ENCODE data around the gene OGFOD1. TPM values are rescaled to one million over a fixed set of nuclear protein-coding genes. Genes with fewer than 3 reads are reported as not detected.
"Not testable (repeated sequence)": the region's sequence is repeated elsewhere in the genome, so short reads cannot be mapped to it uniquely, and the experiment has no call there.

OGFOD1 gene
- total and polyA plus RNA-seq, 10 of the 15 experiments (the other 5 are each of a cell fraction or from before 2014, with no cell fraction given): 31.4 to 119 (median 51.6) TPM

DNA sequence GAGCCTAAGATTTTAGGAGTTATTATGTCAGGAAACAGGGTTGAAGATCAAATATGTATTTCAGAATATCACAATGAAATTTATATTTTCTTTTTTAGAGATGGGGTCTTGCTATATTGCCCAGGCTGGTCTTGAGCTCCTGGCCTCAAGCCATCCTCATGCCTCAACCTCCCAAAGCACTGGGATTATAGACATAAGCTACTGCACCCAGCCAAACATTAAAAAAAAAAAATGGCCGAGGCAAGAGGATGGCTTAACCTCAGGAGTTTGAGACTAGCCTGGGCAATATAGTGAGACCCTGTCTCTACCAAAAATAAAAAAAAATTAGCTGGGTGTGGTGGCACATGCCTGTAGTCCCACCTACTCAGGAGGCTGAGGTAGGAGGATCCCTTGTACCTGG, 37.5 kb downstream of the OGFOD1 start:
- RAD21 ChIA-PET (ENCODE audit: unreplicated experiment); H3K9me3 ChIP-seq (replicated peaks; ENCODE audit: control insufficient read depth, insufficient read depth, low read length); H3K36me3 ChIP-seq (ENCODE audit: control insufficient read depth in 2 of 2, insufficient read depth in 2 of 2, low read length in 1 of 2); H2AFZ ChIP-seq (ENCODE audit: control insufficient read depth, low read depth, low read length); FAIRE-seq; H3K4me1 ChIP-seq (ENCODE audit: control insufficient read depth, insufficient read depth, low read length); SMC1A ChIA-PET (ENCODE audit: uncharacterized antibody, unreplicated experiment); H3K27me3 ChIP-seq (replicated peaks in 1 of 2; ENCODE audit: control insufficient read depth in 2 of 2, insufficient read depth in 2 of 2, low read length in 1 of 2); H3K4me3 ChIP-seq; BruUV-seq (replicated peaks); H3K4me2 ChIP-seq (ENCODE audit: control insufficient read depth, insufficient read depth); H4K20me1 ChIP-seq (ENCODE audit: control insufficient read depth, insufficient read depth); in situ Hi-C loops (cut with MboI); intact Hi-C loops (cut with micrococcal nuclease; ENCODE audit: unreplicated experiment); H3K9ac ChIP-seq (ENCODE audit: control insufficient read depth, insufficient read depth, low read length); H3K27ac ChIP-seq (ENCODE audit: control insufficient read depth, insufficient read depth); ATAC-seq; DNase-seq (ENCODE audit: low read depth, low spot score); H3K79me2 ChIP-seq (ENCODE audit: control insufficient read depth, insufficient read depth, low read length): not testable (repeated sequence)
- ChIA-PET CTCF (interaction anchor here (0.6 kb wide), 1 partner anchor 551 kb away, joined by 3 read pairs; no protein-coding TSS in a partner anchor), POLR2A (interaction anchor here (0.6 to 0.7 kb wide), 2 partner anchors 13 to 31 kb away, joined by 3 read pairs; no protein-coding TSS in a partner anchor)
- WGBS (ENCODE audit: insufficient coverage, insufficient replicate concordance, low lambda C conversion rate, missing lambda C conversion rate): 95% methylated on average over 1 of the region's 1 CpG

DNA sequence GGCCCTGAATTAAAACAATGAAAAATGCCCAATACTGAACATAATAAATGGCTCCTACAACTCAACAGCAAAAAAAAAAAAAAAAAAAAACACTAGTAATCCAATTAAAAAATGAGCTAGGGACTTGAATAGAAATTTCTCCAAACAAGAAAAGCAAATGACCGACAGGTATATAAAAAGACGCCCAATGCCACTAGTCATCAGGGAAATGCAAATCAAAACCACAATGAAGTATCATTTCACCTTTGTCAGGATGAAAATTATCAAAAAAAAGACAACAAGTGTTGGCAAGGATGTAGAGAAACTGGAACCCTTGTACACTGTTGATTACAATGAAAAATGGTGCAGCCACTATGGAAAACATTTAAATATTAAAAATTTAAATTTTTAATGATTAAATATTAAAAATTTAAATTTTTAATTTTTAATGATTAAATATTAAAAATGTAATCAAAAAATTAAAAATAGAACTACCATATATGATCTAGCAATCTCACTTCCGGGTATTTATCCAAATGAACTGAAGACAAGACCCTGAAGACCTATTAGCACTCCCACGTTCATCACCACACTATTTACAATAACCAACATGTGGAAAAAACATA, 40.4 kb downstream of the OGFOD1 start:
- ATAC-seq (no peak), DNase-seq (ENCODE audit: low read depth, low spot score) (no peak), FAIRE-seq (peak; percentile 72)
- TF ChIP-seq RUNX3 (IDR thresholded peaks at IDR 0.05; ENCODE audit: low read length) (peak; percentile 60), SIX5 (IDR thresholded peaks at IDR 0.05; ENCODE audit: low read depth, low read length, severe bottlenecking) (no peak)
- TF ChIP-seq, protein P1, sequence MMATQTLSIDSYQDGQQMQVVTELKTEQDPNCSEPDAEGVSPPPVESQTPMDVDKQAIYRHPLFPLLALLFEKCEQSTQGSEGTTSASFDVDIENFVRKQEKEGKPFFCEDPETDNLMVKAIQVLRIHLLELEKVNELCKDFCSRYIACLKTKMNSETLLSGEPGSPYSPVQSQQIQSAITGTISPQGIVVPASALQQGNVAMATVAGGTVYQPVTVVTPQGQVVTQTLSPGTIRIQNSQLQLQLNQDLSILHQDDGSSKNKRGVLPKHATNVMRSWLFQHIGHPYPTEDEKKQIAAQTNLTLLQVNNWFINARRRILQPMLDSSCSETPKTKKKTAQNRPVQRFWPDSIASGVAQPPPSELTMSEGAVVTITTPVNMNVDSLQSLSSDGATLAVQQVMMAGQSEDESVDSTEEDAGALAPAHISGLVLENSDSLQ (IDR thresholded peaks at IDR 0.05): peak; percentile 52
- H3K36me3 ChIP-seq (ENCODE audit: control insufficient read depth in 2 of 2, insufficient read depth in 2 of 2, low read length in 1 of 2): no peaks in the 10 kb centered on the region; a peak in 1 of 4 replicates
- H3K27ac ChIP-seq (ENCODE audit: control insufficient read depth, insufficient read depth): no peak overlapping the region
- BruUV-seq (replicated peaks): no TSS peak
- ChIA-PET POLR2A (no interaction called here), SMC1A (ENCODE audit: uncharacterized antibody, unreplicated experiment) (interaction anchor here (1.2 kb wide), 1 partner anchor 19 kb away, joined by 3 read pairs; no protein-coding TSS in a partner anchor), CTCF (no interaction called here), RAD21 (ENCODE audit: unreplicated experiment) (no interaction called here)
- no peaks in the 10 kb centered on the region for H3K79me2 ChIP-seq (ENCODE audit: control insufficient read depth, insufficient read depth, low read length)
- H3K4me2 ChIP-seq (ENCODE audit: control insufficient read depth, insufficient read depth): no peak overlapping the region
- no peak overlapping the region for H3K4me3 ChIP-seq
- WGBS (ENCODE audit: insufficient coverage, insufficient replicate concordance, low lambda C conversion rate, missing lambda C conversion rate): 49% methylated on average over 4 of the region's 4 CpGs
- no peak overlapping the region for H2AFZ ChIP-seq (ENCODE audit: control insufficient read depth, low read depth, low read length)
- no peaks in the 10 kb centered on the region for H3K4me1 ChIP-seq (ENCODE audit: control insufficient read depth, insufficient read depth, low read length)
- intact Hi-C loops (cut with micrococcal nuclease; ENCODE audit: unreplicated experiment): no loop called here
- H3K9ac ChIP-seq (ENCODE audit: control insufficient read depth, insufficient read depth, low read length): no peak overlapping the region
- in situ Hi-C loops (cut with MboI): no loop called here
- H3K9me3 ChIP-seq (replicated peaks; ENCODE audit: control insufficient read depth, insufficient read depth, low read length): no peaks in the 10 kb centered on the region
- no peaks in the 10 kb centered on the region for H4K20me1 ChIP-seq (ENCODE audit: control insufficient read depth, insufficient read depth)
- H3K27me3 ChIP-seq (replicated peaks in 1 of 2; ENCODE audit: control insufficient read depth in 2 of 2, insufficient read depth in 2 of 2, low read length in 1 of 2): no peaks in the 10 kb centered on the region

Data from GM12878 (cell line).